Glutamatergic neuron (in vitro differentiated cells): ENCODE data around the gene DMAC2. TPM values are rescaled to one million over a fixed set of nuclear protein-coding genes. Genes with fewer than 3 reads are reported as not detected.
A peak's percentile ranks its signal among the peaks of the same experiment; 100 is the strongest.
"Not testable (repeated sequence)": the region's sequence is repeated elsewhere in the genome, so short reads cannot be mapped to it uniquely, and the experiment has no call there.

Experiments
- DNase-seq: peaks from one replicate; pipeline ENCODE4 v3.0.0; 2022
- H3K27ac Mint-ChIP-seq: one replicate; pipeline ENCODE4 v1.8.0; 2020; ENCODE audit warnings: mild to moderate bottlenecking, mixed read lengths, inconsistent platforms; ENCODE audit not compliant: unreplicated experiment
- H3K27me3 Mint-ChIP-seq: one replicate; pipeline ENCODE4 v1.8.0; 2020; ENCODE audit warnings: mild to moderate bottlenecking, moderate library complexity, mixed read lengths, inconsistent platforms; ENCODE audit not compliant: unreplicated experiment
- H3K36me3 Mint-ChIP-seq: one replicate; pipeline ENCODE4 v1.8.0; 2020; ENCODE audit warnings: mild to moderate bottlenecking, mixed read lengths, inconsistent platforms; ENCODE audit not compliant: unreplicated experiment
- H3K4me1 Mint-ChIP-seq: one replicate; pipeline ENCODE4 v1.8.0; 2020; ENCODE audit warnings: mild to moderate bottlenecking, low read depth, mixed read lengths, inconsistent platforms; ENCODE audit not compliant: unreplicated experiment
- H3K4me3 Mint-ChIP-seq: one replicate; pipeline ENCODE4 v1.8.0; 2020; ENCODE audit warnings: mild to moderate bottlenecking, mixed read lengths, inconsistent platforms; ENCODE audit not compliant: unreplicated experiment
- H3K9me3 Mint-ChIP-seq: one replicate; pipeline ENCODE4 v1.8.0; 2020; ENCODE audit warnings: mild to moderate bottlenecking, moderate library complexity, mixed read lengths, inconsistent platforms; ENCODE audit not compliant: unreplicated experiment
- total RNA-seq: library from RNA; stranded (reverse); fragmentation: NEBNext Ultra II Directional; extraction: Animal tissue kit (Norgen Biotek cat#: 25700); gene quantifications from one replicate; pipeline ENCODE4 v1.2.1, GENCODE V29; 2021; ENCODE audit not compliant: unreplicated experiment
- TF ChIP-seq, protein P1 (sequence below): fragments of 200-600 bp; sonication (generic); IDR thresholded peaks from one replicate; pipeline ENCODE4 v1.5.0; 2021; ENCODE audit not compliant: partially characterized antibody, unreplicated experiment

DMAC2 gene
- total RNA-seq, 1 donor from 2014 or later = 99.4 TPM

DNA sequence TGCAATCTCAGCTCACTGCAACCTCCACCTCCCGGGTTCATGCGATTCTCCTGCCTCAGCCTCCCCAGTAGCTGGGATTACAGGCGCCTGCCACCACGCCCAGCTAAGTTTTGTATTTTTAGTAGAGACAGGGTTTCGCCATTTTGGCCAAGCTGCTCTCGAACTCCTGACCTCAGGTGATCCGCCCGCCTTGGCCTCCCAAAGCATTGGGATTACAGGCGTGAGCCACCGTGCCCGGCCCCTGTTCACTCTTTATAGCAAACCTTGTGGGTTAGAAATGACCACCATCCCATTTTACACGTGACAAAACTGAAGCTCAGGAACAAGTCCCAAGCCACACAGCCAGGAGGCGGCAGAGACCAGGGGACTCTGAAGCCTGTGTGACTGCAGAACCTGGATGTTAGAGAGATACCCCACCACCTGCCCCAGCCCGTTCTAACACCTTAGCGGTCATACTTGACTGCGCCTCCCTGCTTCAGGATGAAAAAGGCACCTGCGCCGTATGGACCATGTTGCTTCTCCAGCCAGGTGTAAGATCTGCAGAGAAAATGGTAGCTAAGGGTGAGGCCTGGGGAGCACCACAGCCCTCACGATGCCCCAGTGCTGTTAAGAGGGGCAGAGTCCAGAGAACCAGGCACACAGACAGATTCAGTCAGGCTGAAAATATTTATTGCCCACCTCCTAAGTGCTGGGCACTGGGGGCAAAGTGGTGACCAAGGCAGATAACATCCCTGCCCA is 3.6 kb downstream of the DMAC2 start:
- Mint-ChIP-seq H3K9me3 (peaks cover 2% of the 10 kb centered on the region), H3K36me3 (peaks cover 4% of the 10 kb centered on the region), H3K4me1 (peaks cover 5% of the 10 kb centered on the region), H3K4me3 (no peak overlapping the region), H3K27ac (no peak overlapping the region), H3K27me3 (peaks cover 5% of the 10 kb centered on the region)
- no peak for DNase-seq
- TF ChIP-seq, protein P1, sequence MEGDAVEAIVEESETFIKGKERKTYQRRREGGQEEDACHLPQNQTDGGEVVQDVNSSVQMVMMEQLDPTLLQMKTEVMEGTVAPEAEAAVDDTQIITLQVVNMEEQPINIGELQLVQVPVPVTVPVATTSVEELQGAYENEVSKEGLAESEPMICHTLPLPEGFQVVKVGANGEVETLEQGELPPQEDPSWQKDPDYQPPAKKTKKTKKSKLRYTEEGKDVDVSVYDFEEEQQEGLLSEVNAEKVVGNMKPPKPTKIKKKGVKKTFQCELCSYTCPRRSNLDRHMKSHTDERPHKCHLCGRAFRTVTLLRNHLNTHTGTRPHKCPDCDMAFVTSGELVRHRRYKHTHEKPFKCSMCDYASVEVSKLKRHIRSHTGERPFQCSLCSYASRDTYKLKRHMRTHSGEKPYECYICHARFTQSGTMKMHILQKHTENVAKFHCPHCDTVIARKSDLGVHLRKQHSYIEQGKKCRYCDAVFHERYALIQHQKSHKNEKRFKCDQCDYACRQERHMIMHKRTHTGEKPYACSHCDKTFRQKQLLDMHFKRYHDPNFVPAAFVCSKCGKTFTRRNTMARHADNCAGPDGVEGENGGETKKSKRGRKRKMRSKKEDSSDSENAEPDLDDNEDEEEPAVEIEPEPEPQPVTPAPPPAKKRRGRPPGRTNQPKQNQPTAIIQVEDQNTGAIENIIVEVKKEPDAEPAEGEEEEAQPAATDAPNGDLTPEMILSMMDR = no peak

DNA sequence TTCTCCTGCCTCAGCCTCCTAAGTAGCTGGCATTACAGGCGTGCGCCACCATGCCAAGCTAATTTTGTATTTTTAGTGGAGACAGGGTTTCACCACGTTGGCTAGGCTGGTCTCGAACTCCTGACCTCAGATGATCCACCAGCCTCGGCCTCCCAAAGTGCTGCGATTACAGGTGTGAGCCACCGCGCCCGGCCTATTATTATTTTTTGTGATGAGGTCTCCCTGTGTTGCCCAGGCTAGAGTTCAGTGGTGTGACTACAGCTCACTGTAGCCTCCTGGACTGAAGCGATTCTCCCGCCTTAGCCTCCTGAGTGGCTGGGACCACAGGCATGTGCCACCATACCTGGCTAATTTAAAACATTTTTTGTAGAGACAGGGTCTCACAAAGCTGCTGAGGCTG is 4.3 kb downstream of the DMAC2 start:
- H3K4me1 Mint-ChIP-seq, H3K36me3 Mint-ChIP-seq, H3K4me3 Mint-ChIP-seq, H3K9me3 Mint-ChIP-seq, H3K27ac Mint-ChIP-seq, DNase-seq, H3K27me3 Mint-ChIP-seq: not testable (repeated sequence)

DNA sequence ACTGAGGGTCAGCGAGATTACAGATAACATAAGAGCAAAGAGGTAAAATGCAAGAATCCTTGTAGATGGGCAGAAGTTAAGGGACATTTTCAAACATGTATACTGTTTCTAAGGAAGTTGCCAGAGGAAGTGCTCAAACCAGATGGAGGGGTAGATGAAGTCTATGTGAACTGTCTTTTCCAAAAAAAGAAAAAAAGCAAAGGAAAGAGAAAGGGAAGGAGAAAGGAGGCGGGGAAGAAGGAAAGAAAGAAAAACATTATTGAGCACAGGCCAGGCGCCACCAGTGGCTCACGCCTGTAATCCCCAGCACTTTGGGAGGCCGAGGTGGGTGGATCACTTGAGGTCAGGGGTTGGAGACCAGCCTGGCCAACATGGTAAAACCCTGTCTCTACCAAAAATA is 5.3 kb downstream of the DMAC2 start:
- Mint-ChIP-seq H3K4me1 (peaks cover 8% of the 10 kb centered on the region), H3K27ac (no peak overlapping the region), H3K36me3 (peaks cover 4% of the 10 kb centered on the region), H3K9me3 (peaks cover 2% of the 10 kb centered on the region), H3K27me3 (peaks cover 4% of the 10 kb centered on the region), H3K4me3 (no peak overlapping the region)
- DNase-seq = no peak
- TF ChIP-seq, protein P1 = no peak

DNA sequence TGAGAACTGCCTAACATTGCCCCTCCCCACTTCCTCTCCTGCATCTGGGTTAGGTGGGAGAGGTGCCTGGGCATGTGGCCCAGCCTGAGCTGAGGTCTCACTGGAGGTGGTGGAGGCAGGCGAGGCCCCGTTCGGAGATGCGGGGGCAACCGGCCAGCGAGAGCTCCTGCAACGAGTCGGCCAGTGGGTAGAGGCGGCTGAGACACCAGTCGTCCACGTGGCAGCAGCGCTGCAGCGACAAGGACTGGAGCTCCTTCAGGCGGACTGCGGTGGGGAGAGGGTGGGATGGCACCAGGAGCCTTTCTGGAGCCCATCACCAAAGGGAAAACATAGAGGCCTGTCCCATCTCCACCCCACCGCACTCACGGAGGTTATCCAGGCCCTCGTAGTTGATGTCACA is 6.5 kb downstream of the DMAC2 start:
- Mint-ChIP-seq H3K4me3 (no peak overlapping the region), H3K27me3 (peaks cover 4% of the 10 kb centered on the region), H3K27ac (no peak overlapping the region), H3K36me3 (peaks cover 4% of the 10 kb centered on the region), H3K4me1 (peaks cover 6% of the 10 kb centered on the region), H3K9me3 (peaks cover 2% of the 10 kb centered on the region)
- TF ChIP-seq, protein P1 = no peak
- no peak for DNase-seq

DNA sequence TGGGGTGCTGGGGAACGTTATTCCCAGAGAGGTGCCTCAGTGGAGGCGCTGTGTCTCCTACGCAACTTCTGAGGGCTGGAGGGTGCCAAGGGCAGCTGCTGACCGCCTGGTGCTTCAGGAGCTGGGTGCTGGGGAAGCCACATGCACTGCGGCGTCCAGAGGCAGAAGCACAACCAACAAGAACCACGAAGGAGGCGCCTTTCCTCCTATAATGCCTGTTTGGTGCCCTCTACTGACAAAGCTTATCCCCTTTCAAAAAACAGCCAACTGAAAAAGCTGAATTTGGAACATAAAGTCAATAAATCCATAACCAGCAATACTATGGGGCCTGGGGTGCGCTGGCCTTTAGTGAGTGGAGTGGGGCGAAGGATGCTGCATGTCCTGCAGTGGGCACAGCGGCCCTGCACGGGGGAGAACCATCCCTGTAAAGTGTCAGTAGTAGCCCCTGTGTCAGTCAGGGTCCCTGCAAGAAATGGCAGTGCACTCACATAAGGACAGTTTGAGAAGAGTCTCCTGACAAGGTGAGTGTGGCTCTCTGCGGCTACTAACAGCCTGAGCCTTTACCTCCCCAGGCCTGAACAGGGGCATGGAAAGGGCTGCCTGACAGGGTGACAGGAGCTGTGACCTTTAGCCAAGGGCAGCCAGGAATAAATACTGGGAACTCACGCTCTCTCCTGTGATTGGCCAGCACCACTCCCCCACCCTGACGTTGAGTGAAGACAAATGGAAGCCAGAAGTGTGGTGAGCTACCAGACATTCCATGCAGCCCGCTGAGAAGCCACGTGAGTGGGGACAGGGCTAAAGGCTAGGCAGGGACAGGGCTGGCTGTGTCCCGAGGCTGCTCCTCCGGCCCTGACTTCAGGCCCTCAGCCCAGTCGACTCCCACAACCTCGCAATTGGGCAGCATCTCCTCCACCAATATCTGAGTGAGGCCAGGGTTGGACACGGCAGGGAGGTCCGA is 8.0 kb downstream of the DMAC2 start:
- Mint-ChIP-seq H3K4me3 (peak overlapping the region; percentile 55), H3K4me1 (peaks cover 11% of the 10 kb centered on the region), H3K36me3 (no peaks in the 10 kb centered on the region), H3K9me3 (peaks cover 9% of the 10 kb centered on the region), H3K27me3 (peaks cover 11% of the 10 kb centered on the region), H3K27ac (peak overlapping the region; percentile 22)
- TF ChIP-seq, protein P1 = no peak
- no peak for DNase-seq
